Lung (tissue), 12 donors: ENCODE data around the gene HMCES. TPM values are rescaled to one million over a fixed set of nuclear protein-coding genes. Genes with fewer than 3 reads are reported as not detected.

ENCODE experiments used
- ATAC-seq: fragments of 200-7000 bp; cut with Tn5 transposase; one replicate; pipeline ENCODE4 v1.9.1; 2020; ENCODE audit warnings: moderate number of reproducible peaks; ENCODE audit not compliant: insufficient read depth, low FRiP score
- DNase-seq, 3 donors: peaks; one replicate each; pipeline ENCODE4 v3.0.0-alpha.2; 2013 to 2017
- H3K27ac ChIP-seq, 2 donors: one replicate each; pipeline ENCODE4 v1.5.1; 2013; ENCODE audit warnings: mild to moderate bottlenecking in 2 of 2, moderate library complexity in 2 of 2, control low read depth in 1 of 2, inconsistent platforms in 1 of 2, low read depth in 1 of 2, low read length in 1 of 2
- H3K27me3 ChIP-seq, 3 donors: one replicate each; pipeline ENCODE4 v1.5.1; 2013; ENCODE audit warnings: low read length in 2 of 3; ENCODE audit not compliant: control insufficient read depth in 3 of 3, insufficient read depth in 3 of 3
- H3K36me3 ChIP-seq, 4 donors: one replicate each; pipeline ENCODE4 v1.5.1; 2013; ENCODE audit warnings: low read length in 4 of 4, mild to moderate bottlenecking in 1 of 4, moderate library complexity in 1 of 4; ENCODE audit not compliant: control insufficient read depth in 4 of 4, insufficient read depth in 4 of 4
- H3K4me1 ChIP-seq, 5 donors: one replicate each; pipeline ENCODE4 v1.5.1; 2013; ENCODE audit warnings: low read length in 5 of 5, mild to moderate bottlenecking in 2 of 5, moderate library complexity in 1 of 5; ENCODE audit not compliant: control insufficient read depth in 5 of 5, insufficient read depth in 5 of 5
- H3K4me3 ChIP-seq: one replicate; pipeline ENCODE4 v1.5.1; 2013; ENCODE audit warnings: mild to moderate bottlenecking, control low read depth, moderate library complexity
- H3K9ac ChIP-seq, 2 donors: one replicate each; pipeline ENCODE4 v1.5.1; 2013; ENCODE audit warnings: low read length in 2 of 2, control low read depth in 1 of 2; ENCODE audit not compliant: insufficient read depth in 1 of 2
- H3K9me3 ChIP-seq, 4 donors: one replicate each; pipeline ENCODE4 v1.5.1; 2013; ENCODE audit warnings: low read length in 3 of 4, mild to moderate bottlenecking in 1 of 4, moderate library complexity in 1 of 4; ENCODE audit not compliant: control insufficient read depth in 4 of 4, insufficient read depth in 3 of 4
- WGBS, 2 donors: extraction: QIAGEN DNeasy Blood & Tissue Kit; methylation state at CpG; one replicate each; pipeline ENCODE4 v1.1.7; 2013; 5-methylcytosine and 5-hydroxymethylcytosine counted together
- polyA plus RNA-seq, 2 donors: library from polyadenylated mRNA; stranded (reverse); fragments of 200-250 nt; gene quantifications; one replicate each; pipeline ENCODE4 v1.2.1, GENCODE V29; 2013
- total RNA-seq, 2 donors: library from RNA; depleted of rRNA in 1 of 2; stranded (reverse); fragments of >200 nt in 1 of 2; gene quantifications; one replicate each; pipeline ENCODE4 v1.2.1, GENCODE V29; 2014 to 2021
- TF ChIP-seq, protein P1 (sequence below): IDR thresholded peaks from 2 replicates; pipeline ENCODE4 v1.5.1; 2012; ENCODE audit warnings: mild to moderate bottlenecking; ENCODE audit errors: control extremely low read depth, extremely low read depth
- donor health status: control.
- donor health status: control.
- donor health status: Bipolar disorder and iron deficiency.
- donor health status: healthy.
- donor health status: DM: yes; HTN: yes; CAD: no.

Gene HMCES
- total and polyA plus RNA-seq, 4 donors, result 23.2 to 36.6 (median 34.6) TPM

DNA sequence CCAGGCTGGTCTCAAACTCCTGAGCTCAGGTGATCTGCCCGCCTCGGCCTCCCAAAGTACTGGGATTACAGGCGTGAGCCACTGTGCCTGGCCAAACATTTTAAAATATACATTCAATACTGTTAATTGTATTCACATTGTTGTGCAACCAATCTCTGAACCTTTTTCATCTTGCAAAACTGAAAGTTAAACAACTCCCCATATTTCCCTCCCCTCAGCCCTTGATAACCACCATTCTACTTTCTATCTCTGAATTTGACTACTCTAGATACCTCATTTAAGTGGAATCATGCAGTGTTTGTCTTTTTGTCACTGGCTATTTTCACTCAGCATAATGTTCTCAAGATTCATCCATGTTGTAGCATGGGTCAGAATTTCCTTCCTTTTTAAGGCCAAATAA, 30.0 kb downstream of the HMCES start:
- 88 to 99% methylated on average over 3 of the region's 3 CpGs for WGBS, 2 donors
- TF ChIP-seq, protein P1, sequence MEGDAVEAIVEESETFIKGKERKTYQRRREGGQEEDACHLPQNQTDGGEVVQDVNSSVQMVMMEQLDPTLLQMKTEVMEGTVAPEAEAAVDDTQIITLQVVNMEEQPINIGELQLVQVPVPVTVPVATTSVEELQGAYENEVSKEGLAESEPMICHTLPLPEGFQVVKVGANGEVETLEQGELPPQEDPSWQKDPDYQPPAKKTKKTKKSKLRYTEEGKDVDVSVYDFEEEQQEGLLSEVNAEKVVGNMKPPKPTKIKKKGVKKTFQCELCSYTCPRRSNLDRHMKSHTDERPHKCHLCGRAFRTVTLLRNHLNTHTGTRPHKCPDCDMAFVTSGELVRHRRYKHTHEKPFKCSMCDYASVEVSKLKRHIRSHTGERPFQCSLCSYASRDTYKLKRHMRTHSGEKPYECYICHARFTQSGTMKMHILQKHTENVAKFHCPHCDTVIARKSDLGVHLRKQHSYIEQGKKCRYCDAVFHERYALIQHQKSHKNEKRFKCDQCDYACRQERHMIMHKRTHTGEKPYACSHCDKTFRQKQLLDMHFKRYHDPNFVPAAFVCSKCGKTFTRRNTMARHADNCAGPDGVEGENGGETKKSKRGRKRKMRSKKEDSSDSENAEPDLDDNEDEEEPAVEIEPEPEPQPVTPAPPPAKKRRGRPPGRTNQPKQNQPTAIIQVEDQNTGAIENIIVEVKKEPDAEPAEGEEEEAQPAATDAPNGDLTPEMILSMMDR, result no peak
- Histone ChIP-seq H3K4me1 (peaks cover 0 to 10% (median 5%) of the 10 kb centered on the region in 5 donors), H3K36me3 (peaks cover 4 to 11% (median 10%) of the 10 kb centered on the region in 4 donors), H3K4me3 (no peak overlapping the region), H3K9me3 (no peaks in the 10 kb centered on the region), H3K27ac (no peak overlapping the region), H3K9ac (no peak overlapping the region), H3K27me3 (no peaks in the 10 kb centered on the region)
- DNase-seq, result no peak
- ATAC-seq, result no peak

DNA sequence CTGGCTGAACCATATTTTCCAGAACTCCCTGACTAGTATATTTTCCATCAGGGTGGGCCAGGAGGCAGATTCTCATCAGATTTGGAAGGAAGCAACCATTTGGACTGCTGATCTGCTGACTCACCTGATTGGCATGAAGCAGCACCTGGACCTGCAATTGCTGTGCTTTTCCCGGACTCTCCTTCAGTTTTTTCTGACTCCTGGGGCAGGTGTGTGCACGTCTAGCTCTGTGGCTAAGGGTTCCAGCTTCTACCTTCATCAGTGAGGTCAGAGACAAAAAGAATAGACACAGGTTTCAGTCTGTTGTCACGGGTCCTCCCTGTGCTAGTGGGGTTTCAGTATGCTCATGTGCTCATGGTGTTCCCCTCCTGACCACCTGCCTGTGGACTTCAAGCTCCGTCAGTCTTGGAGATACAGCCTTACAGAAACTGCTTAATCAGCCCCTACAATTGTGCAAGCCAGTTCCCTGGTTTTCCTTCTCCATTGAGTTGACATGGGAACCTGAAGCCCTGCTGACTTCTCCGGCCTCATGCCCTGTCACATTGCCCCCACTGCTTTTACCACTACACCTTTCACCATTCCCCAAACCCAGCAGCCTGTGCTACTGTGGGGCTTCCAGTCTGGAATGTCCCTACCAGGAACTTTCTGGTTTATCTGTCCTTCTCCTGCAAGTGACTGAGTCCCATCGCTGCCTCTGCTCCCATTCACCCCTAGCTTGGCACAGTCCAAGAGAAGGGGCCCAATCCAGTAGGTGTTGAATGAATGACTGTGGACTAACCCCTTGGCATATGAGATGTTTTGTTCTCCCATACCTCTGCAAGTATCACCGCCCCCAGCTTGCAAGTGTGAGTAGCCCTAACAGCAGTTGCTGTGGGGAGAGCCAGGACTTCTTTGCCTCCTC, 31.7 kb downstream of the HMCES start:
- TF ChIP-seq, protein P1, result no peak
- peak overlapping the region in 1 of 2 donors; percentile 7 for H3K27ac ChIP-seq
- no peak overlapping the region for H3K9ac ChIP-seq
- no peaks in the 10 kb centered on the region for H3K27me3 ChIP-seq
- H3K9me3 ChIP-seq, result no peaks in the 10 kb centered on the region
- DNase-seq (no peak), ATAC-seq (no peak)
- H3K4me3 ChIP-seq, result no peak overlapping the region
- H3K4me1 ChIP-seq, result peaks cover 0 to 19% (median 13%) of the 10 kb centered on the region in 5 donors
- WGBS, 2 donors, result 63 to 79% methylated on average over 7 of the region's 7 CpGs
- H3K36me3 ChIP-seq, result peaks cover 0 to 5% (median 0%) of the 10 kb centered on the region in 4 donors

DNA sequence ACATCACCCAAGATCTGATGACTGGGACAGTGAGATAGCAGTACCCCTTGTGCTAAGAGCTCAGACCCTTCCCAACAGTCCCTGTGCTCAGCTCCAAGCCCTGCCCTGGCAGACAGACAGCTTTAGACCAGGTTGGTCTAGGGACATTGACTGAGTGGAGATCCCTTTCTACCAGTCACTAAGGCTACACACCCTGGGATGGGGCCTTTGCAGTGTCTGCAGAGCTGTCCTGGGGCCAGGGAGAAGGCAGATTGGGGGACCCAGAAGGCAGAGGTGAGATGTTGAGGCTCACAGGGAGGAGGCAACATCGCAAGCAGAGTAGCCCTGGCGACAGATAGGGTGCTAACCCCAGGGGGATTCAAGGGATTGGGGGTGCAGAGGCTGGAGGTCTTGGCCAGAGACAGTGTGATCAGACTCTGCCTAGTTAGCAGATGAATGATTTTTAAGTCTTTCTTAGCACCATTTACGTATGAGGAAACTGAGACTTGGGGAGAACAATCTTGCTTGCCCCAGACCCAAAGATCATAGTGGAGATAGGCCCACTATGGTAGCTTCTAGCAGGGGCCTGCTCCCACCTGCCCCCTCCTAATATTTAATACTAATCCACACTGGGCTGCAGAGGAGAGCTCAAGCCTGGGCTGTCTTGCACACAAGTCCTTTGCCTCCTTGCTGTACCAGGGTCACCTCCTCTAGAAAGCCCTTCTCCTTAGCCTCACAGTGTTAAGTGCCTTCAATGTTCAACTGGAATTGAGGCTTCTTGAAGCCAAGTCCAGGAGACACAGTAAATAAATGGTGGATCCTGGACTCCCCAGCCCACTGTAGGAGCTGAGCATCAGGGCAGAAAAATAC, 32.6 kb downstream of the HMCES start:
- TF ChIP-seq, protein P1, result no peak
- Histone ChIP-seq H3K27me3 (no peaks in the 10 kb centered on the region), H3K4me3 (no peak overlapping the region), H3K9me3 (no peaks in the 10 kb centered on the region), H3K4me1 (peaks cover 0 to 14% (median 8%) of the 10 kb centered on the region in 5 donors), H3K9ac (no peak overlapping the region), H3K36me3 (peaks cover 0 to 8% (median 0%) of the 10 kb centered on the region in 4 donors), H3K27ac (no peak overlapping the region)
- WGBS, 2 donors, result 89 to 94% methylated on average over 3 of the region's 3 CpGs
- ATAC-seq, result no peak
- DNase-seq, result no peak
